ENCODE results near the gene OLFML2A.

The OLFML2A gene

DNA sequence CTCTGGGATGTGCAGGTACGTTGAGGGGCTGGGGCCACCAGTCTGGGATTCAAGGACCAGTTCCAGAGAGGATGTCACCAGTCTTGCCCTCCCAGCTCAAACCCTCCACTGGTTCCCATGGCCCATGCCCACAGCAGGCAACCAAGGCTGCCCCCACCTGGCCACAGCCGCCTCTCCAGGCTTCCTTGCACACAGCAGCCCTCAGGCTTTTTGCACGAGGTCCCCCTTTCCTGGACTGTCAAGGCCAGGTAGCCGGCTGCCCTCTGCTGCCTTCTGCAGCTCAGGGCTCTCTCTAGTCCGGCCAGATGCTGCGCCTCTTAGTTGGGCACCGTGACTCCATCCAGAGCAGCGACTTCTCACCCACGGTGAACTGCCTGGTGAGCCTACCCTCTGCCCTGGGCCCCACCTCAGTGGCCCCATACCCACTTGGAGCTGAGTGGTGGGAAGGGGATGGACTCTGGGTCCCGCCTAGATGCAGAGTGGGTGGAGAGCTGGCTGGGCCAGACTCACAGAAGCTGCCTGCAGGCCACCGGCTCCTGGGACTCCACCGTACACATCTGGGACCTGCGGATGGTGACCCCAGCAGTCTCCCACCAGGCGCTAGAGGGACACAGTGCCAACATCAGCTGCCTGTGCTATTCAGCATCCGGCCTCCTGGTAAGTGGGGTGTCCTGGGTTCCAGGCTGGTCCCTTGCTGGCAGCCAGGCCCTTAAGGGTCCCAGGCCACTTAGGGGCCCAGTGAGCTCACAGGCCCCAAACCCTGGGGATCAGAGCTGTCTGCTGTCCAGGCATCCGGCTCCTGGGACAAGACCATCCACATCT is 79.2 kb downstream of the OLFML2A start:
- ATAC-seq = peak in 1 of 2 donors; percentile 4

- no peak for ATAC-seq
These were observed 80.7 kb downstream of the OLFML2A start for GRCh38 chr9:124857533-124858162.

- no peak for ATAC-seq
These were observed 81.6 kb downstream of the OLFML2A start for GRCh38 chr9:124858330-124859046.

GRCh38 chr9:124859803-124860581 is 83.1 kb downstream of the OLFML2A start:
- ATAC-seq = no peak

DNA sequence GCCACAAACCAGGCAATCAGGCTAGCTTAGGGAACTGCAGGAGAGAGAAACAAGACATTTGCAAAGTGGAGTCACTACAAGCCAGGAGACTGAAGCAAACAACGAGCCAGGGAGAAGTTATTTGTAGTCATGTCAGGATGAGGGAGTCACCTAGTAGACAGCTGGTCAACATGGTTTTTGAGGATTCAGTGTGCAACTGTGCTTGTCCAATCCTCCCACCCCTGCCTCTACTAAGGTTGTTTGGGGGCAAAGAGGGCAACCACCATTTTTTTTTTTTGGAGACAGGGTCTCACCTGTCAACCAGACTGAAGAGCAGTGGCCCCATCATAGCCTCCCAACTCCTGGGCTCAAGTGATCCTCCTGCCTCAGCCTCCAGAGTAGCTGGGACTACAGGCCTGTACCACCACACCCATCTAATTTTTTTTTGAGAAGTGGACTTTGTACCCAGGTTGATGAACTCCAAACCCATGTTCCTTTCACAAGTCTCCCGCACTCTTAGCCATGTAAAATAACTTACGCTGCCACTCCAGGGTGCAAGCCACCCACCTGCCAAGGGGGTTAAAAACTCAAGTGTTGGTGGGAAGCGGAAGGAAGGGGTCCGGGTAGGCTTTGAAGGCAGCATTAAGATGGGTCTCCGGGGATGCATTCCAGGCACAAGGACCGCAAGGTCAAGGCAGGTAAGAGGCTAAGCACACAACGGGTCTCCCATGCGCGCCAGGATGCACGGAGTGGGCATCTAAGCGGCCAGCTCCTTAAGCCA is 83.8 kb downstream of the OLFML2A start:
- ATAC-seq = no peak

- ATAC-seq = peak; percentile 94 to 96
These were observed 84.7 kb downstream of the OLFML2A start, which contains the start of the genes ARPC5L and RPL35 for GRCh38 chr9:124861342-124862229. Gene ARPC5L (plus strand): TSS chr9:124862130. CDS start chr9:124869291, 7,161 bp downstream. Gene RPL35 (minus strand): TSS chr9:124861957. CDS start chr9:124861912, 45 bp downstream.

- no peak for ATAC-seq
These were observed 86.5 kb downstream of the OLFML2A start for GRCh38 chr9:124863371-124863871.
